ENCODE data around the gene HOXA3.
A peak's percentile ranks its signal among the peaks of the same experiment; 100 is the strongest.

- TF ChIP-seq, protein P1, sequence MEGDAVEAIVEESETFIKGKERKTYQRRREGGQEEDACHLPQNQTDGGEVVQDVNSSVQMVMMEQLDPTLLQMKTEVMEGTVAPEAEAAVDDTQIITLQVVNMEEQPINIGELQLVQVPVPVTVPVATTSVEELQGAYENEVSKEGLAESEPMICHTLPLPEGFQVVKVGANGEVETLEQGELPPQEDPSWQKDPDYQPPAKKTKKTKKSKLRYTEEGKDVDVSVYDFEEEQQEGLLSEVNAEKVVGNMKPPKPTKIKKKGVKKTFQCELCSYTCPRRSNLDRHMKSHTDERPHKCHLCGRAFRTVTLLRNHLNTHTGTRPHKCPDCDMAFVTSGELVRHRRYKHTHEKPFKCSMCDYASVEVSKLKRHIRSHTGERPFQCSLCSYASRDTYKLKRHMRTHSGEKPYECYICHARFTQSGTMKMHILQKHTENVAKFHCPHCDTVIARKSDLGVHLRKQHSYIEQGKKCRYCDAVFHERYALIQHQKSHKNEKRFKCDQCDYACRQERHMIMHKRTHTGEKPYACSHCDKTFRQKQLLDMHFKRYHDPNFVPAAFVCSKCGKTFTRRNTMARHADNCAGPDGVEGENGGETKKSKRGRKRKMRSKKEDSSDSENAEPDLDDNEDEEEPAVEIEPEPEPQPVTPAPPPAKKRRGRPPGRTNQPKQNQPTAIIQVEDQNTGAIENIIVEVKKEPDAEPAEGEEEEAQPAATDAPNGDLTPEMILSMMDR (IDR thresholded peaks at IDR 0.05): no peak
- TF ChIP-seq POLR2A (IDR thresholded peaks at IDR 0.05): no peak
- peak in 2 of 3 donors; percentile 3 to 11 for TF ChIP-seq POLR2AphosphoS5 (IDR thresholded peaks at IDR 0.05)
- no peak for TF ChIP-seq EP300 (IDR thresholded peaks at IDR 0.05)
Measured at GRCh38 chr7:27101171-27101956, 51.0 kb downstream of the HOXA3 start.
